WERI-Rb-1 (cell line): ENCODE results near the gene SLC27A4.
"Not testable (repeated sequence)": the region's sequence is repeated elsewhere in the genome, so short reads cannot be mapped to it uniquely, and the experiment has no call there.

Source experiments
- DNase-seq: peaks from one replicate; pipeline ENCODE4 v3.0.0-alpha.2; 2020
- H3K27ac ChIP-seq: fragments of 250-450 bp; sonication (Bioruptor Pico); 2 replicates; pipeline ENCODE4 v1.5.1; 2020; ENCODE audit warnings: mild to moderate bottlenecking, moderate library complexity
- H3K27me3 ChIP-seq: fragments of 250-450 bp; sonication (Bioruptor Pico); 2 replicates; pipeline ENCODE4 v1.5.1; 2021; ENCODE audit warnings: mild to moderate bottlenecking, low read depth, moderate library complexity; ENCODE audit not compliant: insufficient read depth, severe bottlenecking
- H3K36me3 ChIP-seq: fragments of 250-450 bp; sonication (Bioruptor Pico); 2 replicates; pipeline ENCODE4 v1.5.1; 2020; ENCODE audit warnings: mild to moderate bottlenecking, moderate library complexity
- H3K4me3 ChIP-seq: 2 replicates; pipeline ENCODE4 v1.5.1; 2011; ENCODE audit warnings: low read depth, mild to moderate bottlenecking, control low read depth, low read length
- H3K9me3 ChIP-seq: fragments of 250-450 bp; sonication (Bioruptor Pico); 2 replicates; pipeline ENCODE4 v1.5.1; 2021; ENCODE audit warnings: mild to moderate bottlenecking, moderate library complexity; ENCODE audit not compliant: severe bottlenecking
- TF ChIP-seq, protein P1 (sequence below): IDR thresholded peaks from 2 replicates; pipeline ENCODE4 v1.5.1; 2011; ENCODE audit warnings: low read depth, mild to moderate bottlenecking, control low read depth, inconsistent platforms, low read length

Gene SLC27A4

DNA sequence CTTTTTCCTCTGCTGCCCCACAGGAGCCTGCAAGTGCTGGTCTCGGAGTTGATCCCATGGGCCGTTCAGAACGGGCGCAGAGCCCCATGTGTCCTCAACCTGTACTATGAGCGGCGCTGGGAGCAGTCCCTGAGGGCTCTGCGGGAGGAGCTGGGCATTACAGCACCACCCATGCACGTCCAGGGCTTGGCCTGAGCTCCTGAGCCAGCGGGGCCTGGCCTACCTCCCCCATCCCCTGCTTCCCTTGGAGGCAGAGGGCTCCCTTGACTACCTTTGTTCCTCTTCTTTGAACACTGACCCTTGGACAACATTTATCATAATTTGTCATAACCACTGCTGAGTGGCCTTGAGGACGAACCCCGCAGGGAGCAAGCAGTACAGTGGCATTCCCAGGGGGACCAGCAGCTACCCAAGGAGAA, 6.9 kb upstream of the SLC27A4 start:
- H3K36me3 ChIP-seq, result peaks cover 32% of the 10 kb centered on the region
- H3K27ac ChIP-seq, result no peak overlapping the region
- TF ChIP-seq, protein P1, sequence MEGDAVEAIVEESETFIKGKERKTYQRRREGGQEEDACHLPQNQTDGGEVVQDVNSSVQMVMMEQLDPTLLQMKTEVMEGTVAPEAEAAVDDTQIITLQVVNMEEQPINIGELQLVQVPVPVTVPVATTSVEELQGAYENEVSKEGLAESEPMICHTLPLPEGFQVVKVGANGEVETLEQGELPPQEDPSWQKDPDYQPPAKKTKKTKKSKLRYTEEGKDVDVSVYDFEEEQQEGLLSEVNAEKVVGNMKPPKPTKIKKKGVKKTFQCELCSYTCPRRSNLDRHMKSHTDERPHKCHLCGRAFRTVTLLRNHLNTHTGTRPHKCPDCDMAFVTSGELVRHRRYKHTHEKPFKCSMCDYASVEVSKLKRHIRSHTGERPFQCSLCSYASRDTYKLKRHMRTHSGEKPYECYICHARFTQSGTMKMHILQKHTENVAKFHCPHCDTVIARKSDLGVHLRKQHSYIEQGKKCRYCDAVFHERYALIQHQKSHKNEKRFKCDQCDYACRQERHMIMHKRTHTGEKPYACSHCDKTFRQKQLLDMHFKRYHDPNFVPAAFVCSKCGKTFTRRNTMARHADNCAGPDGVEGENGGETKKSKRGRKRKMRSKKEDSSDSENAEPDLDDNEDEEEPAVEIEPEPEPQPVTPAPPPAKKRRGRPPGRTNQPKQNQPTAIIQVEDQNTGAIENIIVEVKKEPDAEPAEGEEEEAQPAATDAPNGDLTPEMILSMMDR, result no peak
- H3K9me3 ChIP-seq, result no peaks in the 10 kb centered on the region
- no peaks in the 10 kb centered on the region for H3K27me3 ChIP-seq
- H3K4me3 ChIP-seq, result no peak overlapping the region
- no peak for DNase-seq

DNA sequence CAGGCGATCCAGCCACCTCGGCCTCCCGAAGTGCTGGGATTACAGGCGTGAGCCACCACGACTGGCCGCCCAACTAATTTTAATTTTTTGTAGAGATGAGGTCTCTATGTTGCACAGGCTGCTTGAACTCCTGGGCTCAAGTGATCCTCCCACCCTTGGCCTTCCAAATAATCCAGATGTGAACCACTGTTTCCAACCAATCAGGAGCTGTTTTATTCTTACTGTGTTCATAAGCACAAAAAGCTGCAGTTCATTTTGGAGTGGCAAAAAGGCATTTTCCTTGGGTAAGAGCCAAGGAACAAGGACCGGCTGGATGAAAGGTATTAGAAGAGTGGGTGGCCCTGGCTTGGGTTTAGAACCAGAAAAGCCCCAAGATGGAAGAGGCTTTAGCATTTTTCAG, 5.2 kb upstream of the SLC27A4 start:
- no peaks in the 10 kb centered on the region for H3K9me3 ChIP-seq
- TF ChIP-seq, protein P1, result no peak
- DNase-seq, result no peak
- H3K27ac ChIP-seq, result no peak overlapping the region
- H3K36me3 ChIP-seq, result peaks cover 20% of the 10 kb centered on the region
- H3K27me3 ChIP-seq, result no peaks in the 10 kb centered on the region
- H3K4me3 ChIP-seq, result no peak overlapping the region

DNA sequence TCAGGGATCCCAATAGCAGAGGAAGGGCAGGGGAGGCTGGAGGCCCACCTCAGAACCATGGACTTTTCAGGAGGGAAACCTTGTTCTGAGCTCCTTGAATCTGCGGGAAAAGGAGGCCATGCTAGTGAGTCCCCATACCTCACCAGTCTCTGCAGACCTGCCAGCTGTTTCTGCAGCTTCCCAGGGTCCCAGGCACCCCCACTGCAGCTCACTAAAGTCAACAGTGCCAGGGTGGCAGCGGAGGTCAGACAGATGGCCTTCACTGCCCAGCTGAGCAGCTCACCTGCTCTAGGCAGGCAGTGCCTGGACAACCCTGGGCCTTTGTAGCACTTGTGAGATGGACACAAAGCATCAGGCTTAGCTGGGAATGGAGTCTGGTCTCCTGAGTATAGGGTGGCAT, 4.4 kb upstream of the SLC27A4 start:
- Histone ChIP-seq H3K27me3 (no peaks in the 10 kb centered on the region), H3K36me3 (peaks cover 19% of the 10 kb centered on the region), H3K4me3 (no peak overlapping the region), H3K9me3 (no peaks in the 10 kb centered on the region), H3K27ac (no peak overlapping the region)
- DNase-seq, result no peak
- TF ChIP-seq, protein P1, result no peak

DNA sequence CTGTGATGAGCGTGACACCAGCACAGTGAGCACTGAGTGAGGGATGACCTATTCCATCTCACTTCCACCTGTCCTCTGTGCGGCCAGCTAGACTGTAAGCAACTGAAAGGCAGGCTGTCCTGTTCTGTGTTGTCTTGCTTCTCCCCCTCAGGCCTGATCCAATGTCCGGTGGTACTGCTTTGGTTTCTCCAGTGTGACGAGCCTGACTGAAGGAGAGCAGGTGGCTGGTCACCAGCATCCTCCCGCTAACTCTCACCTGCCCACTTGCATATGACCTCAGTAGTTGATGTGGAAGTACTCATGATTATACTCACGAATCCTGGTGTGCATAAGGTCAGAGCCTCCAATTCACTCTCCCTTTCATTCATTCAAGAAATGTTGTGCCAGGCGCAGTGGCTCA, 2.4 kb upstream of the SLC27A4 start:
- no peaks in the 10 kb centered on the region for H3K27me3 ChIP-seq
- H3K36me3 ChIP-seq, result peaks cover 10% of the 10 kb centered on the region
- no peak overlapping the region for H3K27ac ChIP-seq
- H3K4me3 ChIP-seq, result no peak overlapping the region
- TF ChIP-seq, protein P1, result no peak
- no peak for DNase-seq
- no peaks in the 10 kb centered on the region for H3K9me3 ChIP-seq

DNA sequence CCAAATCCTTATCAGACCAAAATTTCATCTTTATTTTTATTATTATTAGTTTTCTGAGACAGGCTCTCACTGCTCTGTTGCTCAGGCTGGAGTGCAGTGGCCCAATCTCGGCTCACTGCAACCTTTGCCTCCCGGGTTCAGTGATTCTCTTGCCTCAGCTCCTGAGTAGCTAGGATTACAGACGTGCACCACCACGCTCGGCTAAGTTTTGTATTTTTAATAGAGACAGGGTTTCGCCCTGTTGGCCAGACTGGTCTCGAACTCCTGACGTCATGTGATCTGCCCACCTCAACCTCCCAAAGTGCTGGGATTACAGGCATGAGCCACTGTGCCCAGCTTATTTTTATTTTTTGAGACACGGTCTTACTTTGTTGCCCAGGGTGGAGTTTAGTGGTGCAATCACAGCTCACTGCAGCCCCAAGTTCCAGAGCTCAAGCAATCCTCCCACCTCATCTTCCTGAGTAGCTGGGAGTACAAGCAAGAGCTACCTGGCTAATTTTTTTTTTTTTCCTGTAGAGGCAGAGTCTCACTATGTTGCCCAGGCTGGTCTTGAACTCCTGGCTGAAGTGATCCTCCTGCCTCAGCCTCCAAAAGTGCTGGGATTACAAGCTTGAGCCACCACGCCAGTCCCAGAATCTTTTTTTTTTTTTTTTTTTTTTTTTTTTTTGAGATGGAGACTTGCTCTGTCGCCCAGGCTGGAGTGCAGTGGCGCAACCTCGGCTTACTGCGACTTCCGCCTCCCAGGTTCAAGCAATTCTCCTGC, 1.3 kb upstream of the SLC27A4 start:
- not testable (repeated sequence) for H3K27me3 ChIP-seq, H3K9me3 ChIP-seq, H3K27ac ChIP-seq, H3K4me3 ChIP-seq, DNase-seq
- H3K36me3 ChIP-seq, result peaks cover 10% of the 10 kb centered on the region

DNA sequence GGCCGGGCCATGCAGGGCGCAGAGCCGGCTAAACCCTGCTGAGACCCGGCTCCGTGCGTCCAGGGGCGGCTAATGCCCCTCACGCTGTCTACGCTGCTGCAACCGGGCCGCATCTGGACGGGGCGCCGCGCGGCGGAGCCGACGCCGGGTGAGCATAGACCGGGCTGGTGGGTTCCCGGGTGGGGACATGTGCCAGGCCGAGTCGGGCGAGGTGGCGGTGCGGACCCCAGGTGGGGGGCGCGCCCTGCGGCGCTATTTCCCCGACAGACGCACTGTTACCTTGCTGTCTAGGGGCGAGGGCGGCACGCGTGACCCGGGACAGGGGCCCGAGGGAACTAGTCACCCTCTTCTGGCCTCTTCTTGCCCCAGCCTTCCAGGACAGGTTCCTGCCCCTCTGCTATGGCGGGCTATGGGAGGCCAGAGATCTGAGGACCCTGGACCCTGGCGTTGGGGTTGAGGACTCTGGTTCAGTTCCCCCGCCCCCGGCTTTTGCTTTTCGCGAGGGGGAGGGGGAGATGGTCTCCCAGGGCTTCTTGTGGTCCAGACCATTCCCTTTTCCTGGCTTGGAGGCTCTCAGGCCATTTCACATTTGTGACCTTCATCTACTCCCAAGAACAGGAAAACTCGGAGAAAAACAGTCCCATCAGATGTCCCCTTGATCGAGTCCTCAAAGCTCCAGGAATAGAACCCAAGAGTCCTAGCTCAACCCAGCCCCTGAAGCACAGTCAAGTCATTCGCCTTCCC, 536 bp downstream of the SLC27A4 start:
- Histone ChIP-seq H3K4me3 (peak overlapping the region; percentile 84), H3K27ac (peak overlapping the region; percentile 54), H3K9me3 (no peaks in the 10 kb centered on the region), H3K36me3 (peaks cover 29% of the 10 kb centered on the region), H3K27me3 (no peaks in the 10 kb centered on the region)
- TF ChIP-seq, protein P1, result no peak
- DNase-seq, result no peak
